ENCODE data around the gene SIRT3.

DNA sequence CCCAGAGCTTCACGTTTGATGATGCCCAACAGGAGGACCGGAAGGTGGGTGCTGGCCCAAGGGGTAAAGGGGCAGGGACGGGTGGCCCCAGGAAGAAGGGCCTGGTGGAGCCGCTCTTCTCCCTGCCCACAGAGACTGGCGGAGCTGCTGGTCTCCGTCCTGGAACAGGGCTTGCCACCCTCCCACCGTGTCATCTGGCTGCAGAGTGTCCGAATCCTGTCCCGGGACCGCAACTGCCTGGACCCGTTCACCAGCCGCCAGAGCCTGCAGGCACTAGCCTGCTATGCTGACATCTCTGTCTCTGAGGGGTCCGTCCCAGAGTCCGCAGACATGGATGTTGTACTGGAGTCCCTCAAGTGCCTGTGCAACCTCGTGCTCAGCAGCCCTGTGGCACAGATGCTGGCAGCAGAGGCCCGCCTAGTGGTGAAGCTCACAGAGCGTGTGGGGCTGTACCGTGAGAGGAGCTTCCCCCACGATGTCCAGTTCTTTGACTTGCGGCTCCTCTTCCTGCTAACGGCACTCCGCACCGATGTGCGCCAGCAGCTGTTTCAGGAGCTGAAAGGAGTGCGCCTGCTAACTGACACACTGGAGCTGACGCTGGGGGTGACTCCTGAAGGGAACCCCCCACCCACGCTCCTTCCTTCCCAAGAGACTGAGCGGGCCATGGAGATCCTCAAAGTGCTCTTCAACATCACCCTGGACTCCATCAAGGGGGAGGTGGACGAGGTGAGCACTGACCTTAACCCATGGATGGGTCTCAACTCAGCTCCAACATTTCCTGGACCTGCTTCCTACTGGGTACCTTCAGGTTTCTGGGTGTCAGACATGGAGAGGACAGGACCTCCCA, 26.6 kb downstream of the SIRT3 start:
- TF ChIP-seq POLR2A (IDR thresholded peaks at IDR 0.05), result no peak
- TF ChIP-seq, protein P1, sequence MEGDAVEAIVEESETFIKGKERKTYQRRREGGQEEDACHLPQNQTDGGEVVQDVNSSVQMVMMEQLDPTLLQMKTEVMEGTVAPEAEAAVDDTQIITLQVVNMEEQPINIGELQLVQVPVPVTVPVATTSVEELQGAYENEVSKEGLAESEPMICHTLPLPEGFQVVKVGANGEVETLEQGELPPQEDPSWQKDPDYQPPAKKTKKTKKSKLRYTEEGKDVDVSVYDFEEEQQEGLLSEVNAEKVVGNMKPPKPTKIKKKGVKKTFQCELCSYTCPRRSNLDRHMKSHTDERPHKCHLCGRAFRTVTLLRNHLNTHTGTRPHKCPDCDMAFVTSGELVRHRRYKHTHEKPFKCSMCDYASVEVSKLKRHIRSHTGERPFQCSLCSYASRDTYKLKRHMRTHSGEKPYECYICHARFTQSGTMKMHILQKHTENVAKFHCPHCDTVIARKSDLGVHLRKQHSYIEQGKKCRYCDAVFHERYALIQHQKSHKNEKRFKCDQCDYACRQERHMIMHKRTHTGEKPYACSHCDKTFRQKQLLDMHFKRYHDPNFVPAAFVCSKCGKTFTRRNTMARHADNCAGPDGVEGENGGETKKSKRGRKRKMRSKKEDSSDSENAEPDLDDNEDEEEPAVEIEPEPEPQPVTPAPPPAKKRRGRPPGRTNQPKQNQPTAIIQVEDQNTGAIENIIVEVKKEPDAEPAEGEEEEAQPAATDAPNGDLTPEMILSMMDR (IDR thresholded peaks at IDR 0.05), result no peak
